Progenitor cell of endocrine pancreas (in vitro differentiated cells): ENCODE results near the gene UBE3C. TPM values are rescaled to one million over a fixed set of nuclear protein-coding genes. Genes with fewer than 3 reads are reported as not detected.

Experiments used
- DNase-seq: peaks from one replicate; pipeline ENCODE4 v3.0.0; 2021; ENCODE audit warnings: low spot score; ENCODE audit not compliant: unreplicated experiment
- H3K27ac Mint-ChIP-seq: 2 replicates; pipeline ENCODE4 v1.8.0; 2021; ENCODE audit warnings: mild to moderate bottlenecking, moderate library complexity, mixed read lengths
- H3K27me3 Mint-ChIP-seq: 2 replicates; pipeline ENCODE4 v1.8.0; 2021; ENCODE audit warnings: mixed read lengths
- H3K36me3 Mint-ChIP-seq: 2 replicates; pipeline ENCODE4 v1.8.0; 2022; ENCODE audit warnings: mixed read lengths; ENCODE audit not compliant: insufficient read depth
- H3K4me1 Mint-ChIP-seq: 2 replicates; pipeline ENCODE4 v1.8.0; 2021; ENCODE audit warnings: low read depth, mixed read lengths
- H3K4me3 Mint-ChIP-seq: 2 replicates; pipeline ENCODE4 v1.8.0; 2021; ENCODE audit warnings: low read depth, mild to moderate bottlenecking, moderate library complexity, mixed read lengths
- H3K9me3 Mint-ChIP-seq: 2 replicates; pipeline ENCODE4 v1.8.0; 2021; ENCODE audit warnings: low read depth, mixed read lengths
- CTCF ChIP-seq: fragments of 200-600 bp; sonication (generic); IDR thresholded peaks from one replicate; pipeline ENCODE4 v1.5.0; 2021; ENCODE audit warnings: antibody characterized with exemption, mild to moderate bottlenecking; ENCODE audit not compliant: unreplicated experiment
- long read RNA-seq: library from polyadenylated mRNA; unstranded; transcript quantifications from one replicate; pipeline ENCODE4 v2.0.0, GENCODE V29; 2020
- total RNA-seq: library from RNA; stranded (reverse); gene quantifications from 2 replicates; pipeline ENCODE4 v1.2.1, GENCODE V29; 2021

The UBE3C gene
- 60.9 and 62.5 TPM in 2 replicates for total RNA-seq
- long read RNA-seq, full-length matches to known transcripts, result 3 of 23 reads
- long read RNA-seq, partial matches to known transcripts, result 11 of 23 reads
- long read RNA-seq, other reads (novel, unspliced or antisense), result 9 of 23 reads

- peaks cover 8% of the 10 kb centered on the region for H3K36me3 Mint-ChIP-seq
- no peaks in the 10 kb centered on the region for H3K9me3 Mint-ChIP-seq
- TF ChIP-seq CTCF, result no peak
- peaks cover 22% of the 10 kb centered on the region for H3K4me1 Mint-ChIP-seq
- peak within 1 kb of the TSS; percentile 96 for H3K27ac Mint-ChIP-seq
- DNase-seq, result peak; percentile 87
- H3K27me3 Mint-ChIP-seq, result no peaks in the 10 kb centered on the region
- peak within 1 kb of the TSS; percentile 80 for H3K4me3 Mint-ChIP-seq
Observed at GRCh38 chr7:157138424-157139110, at the start of gene UBE3C. Gene UBE3C (plus strand): TSS chr7:157138926. CDS start chr7:157139273, 347 bp downstream.

GRCh38 chr7:157089100-157089610 is 49.6 kb upstream of the UBE3C start:
- TF ChIP-seq CTCF, result no peak
- Mint-ChIP-seq H3K27ac (peak overlapping the region; percentile 88), H3K4me1 (peaks cover 4% of the 10 kb centered on the region), H3K9me3 (peaks cover 13% of the 10 kb centered on the region), H3K36me3 (no peaks in the 10 kb centered on the region), H3K4me3 (no peak overlapping the region), H3K27me3 (peaks cover 16% of the 10 kb centered on the region)
- DNase-seq, result no peak

GRCh38 chr7:157090485-157091165 is 48.1 kb upstream of the UBE3C start:
- no peak for DNase-seq
- no peak overlapping the region for H3K27ac Mint-ChIP-seq
- peaks cover 4% of the 10 kb centered on the region for H3K4me1 Mint-ChIP-seq
- peaks cover 16% of the 10 kb centered on the region for H3K27me3 Mint-ChIP-seq
- no peak for TF ChIP-seq CTCF
- H3K9me3 Mint-ChIP-seq, result peaks cover 9% of the 10 kb centered on the region
- H3K4me3 Mint-ChIP-seq, result no peak overlapping the region
- H3K36me3 Mint-ChIP-seq, result no peaks in the 10 kb centered on the region

GRCh38 chr7:157096286-157097055 is 42.3 kb upstream of the UBE3C start:
- no peak for DNase-seq
- H3K27ac Mint-ChIP-seq, result no peak overlapping the region
- H3K9me3 Mint-ChIP-seq, result peaks cover 5% of the 10 kb centered on the region
- no peak overlapping the region for H3K4me3 Mint-ChIP-seq
- H3K27me3 Mint-ChIP-seq, result peaks cover 5% of the 10 kb centered on the region
- H3K36me3 Mint-ChIP-seq, result no peaks in the 10 kb centered on the region
- no peak for TF ChIP-seq CTCF
- H3K4me1 Mint-ChIP-seq, result peaks cover 2% of the 10 kb centered on the region

GRCh38 chr7:157097056-157097329 is 41.7 kb upstream of the UBE3C start:
- no peak for TF ChIP-seq CTCF
- Mint-ChIP-seq H3K4me3 (no peak overlapping the region), H3K4me1 (peaks cover 2% of the 10 kb centered on the region), H3K36me3 (no peaks in the 10 kb centered on the region), H3K9me3 (peaks cover 5% of the 10 kb centered on the region), H3K27ac (no peak overlapping the region), H3K27me3 (peaks cover 5% of the 10 kb centered on the region)
- no peak for DNase-seq
